HG03520 (cell line): ENCODE results near the gene VSIR.

Source experiments
- ATAC-seq: cut with Tn5 transposase; IDR thresholded peaks from one replicate; pipeline ENCODE4 v1.9.1; 2021; ENCODE audit warnings: mild to moderate bottlenecking, moderate library complexity; ENCODE audit not compliant: unreplicated experiment

The VSIR gene

GRCh38 chr10:71698737-71699136 is 74.6 kb downstream of the VSIR start:
- ATAC-seq, result no peak

- no peak for ATAC-seq
Observed at GRCh38 chr10:71697938-71698709, 75.2 kb downstream of the VSIR start.
